ENCODE data around the gene CDC26.

DNA sequence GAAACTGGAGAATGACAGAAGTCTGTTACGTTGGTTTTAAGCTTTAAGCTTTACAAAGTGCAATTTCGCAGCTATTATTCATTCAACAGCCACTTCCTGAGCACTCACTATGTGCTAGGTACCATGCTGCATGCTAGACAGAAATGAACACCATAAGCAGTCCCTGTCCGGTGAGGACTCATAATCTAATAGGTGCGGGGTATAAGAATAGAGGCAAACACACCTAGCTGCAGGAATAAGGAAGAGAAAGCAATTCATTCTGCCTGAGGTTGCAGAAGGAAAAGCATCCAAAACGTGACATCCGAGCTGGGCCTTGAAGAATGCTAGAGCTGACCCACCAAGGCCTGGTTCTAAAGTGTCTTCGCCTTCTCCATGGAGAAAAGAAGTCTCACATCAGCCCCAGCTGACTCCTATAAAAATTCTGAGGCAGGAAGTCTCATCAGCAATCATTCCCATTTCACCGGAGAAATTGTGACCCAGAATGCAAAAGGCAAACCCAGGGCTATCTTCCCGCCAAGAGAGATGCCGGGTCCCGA lies 54.8 kb downstream of the CDC26 start:
- TF ChIP-seq, protein P1, sequence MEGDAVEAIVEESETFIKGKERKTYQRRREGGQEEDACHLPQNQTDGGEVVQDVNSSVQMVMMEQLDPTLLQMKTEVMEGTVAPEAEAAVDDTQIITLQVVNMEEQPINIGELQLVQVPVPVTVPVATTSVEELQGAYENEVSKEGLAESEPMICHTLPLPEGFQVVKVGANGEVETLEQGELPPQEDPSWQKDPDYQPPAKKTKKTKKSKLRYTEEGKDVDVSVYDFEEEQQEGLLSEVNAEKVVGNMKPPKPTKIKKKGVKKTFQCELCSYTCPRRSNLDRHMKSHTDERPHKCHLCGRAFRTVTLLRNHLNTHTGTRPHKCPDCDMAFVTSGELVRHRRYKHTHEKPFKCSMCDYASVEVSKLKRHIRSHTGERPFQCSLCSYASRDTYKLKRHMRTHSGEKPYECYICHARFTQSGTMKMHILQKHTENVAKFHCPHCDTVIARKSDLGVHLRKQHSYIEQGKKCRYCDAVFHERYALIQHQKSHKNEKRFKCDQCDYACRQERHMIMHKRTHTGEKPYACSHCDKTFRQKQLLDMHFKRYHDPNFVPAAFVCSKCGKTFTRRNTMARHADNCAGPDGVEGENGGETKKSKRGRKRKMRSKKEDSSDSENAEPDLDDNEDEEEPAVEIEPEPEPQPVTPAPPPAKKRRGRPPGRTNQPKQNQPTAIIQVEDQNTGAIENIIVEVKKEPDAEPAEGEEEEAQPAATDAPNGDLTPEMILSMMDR (conservative IDR thresholded peaks at IDR 0.05; ENCODE audit: low read depth, low read length), result no peak
- no peak for TF ChIP-seq EZH2 (IDR thresholded peaks at IDR 0.05; ENCODE audit: low read length, unreplicated experiment)

Measured in PC-3 (cell line).